Measurements from ENCODE around the gene PLXNA4. TPM values are rescaled to one million over a fixed set of nuclear protein-coding genes. Genes with fewer than 3 reads are reported as not detected.

PLXNA4 gene, protein sequence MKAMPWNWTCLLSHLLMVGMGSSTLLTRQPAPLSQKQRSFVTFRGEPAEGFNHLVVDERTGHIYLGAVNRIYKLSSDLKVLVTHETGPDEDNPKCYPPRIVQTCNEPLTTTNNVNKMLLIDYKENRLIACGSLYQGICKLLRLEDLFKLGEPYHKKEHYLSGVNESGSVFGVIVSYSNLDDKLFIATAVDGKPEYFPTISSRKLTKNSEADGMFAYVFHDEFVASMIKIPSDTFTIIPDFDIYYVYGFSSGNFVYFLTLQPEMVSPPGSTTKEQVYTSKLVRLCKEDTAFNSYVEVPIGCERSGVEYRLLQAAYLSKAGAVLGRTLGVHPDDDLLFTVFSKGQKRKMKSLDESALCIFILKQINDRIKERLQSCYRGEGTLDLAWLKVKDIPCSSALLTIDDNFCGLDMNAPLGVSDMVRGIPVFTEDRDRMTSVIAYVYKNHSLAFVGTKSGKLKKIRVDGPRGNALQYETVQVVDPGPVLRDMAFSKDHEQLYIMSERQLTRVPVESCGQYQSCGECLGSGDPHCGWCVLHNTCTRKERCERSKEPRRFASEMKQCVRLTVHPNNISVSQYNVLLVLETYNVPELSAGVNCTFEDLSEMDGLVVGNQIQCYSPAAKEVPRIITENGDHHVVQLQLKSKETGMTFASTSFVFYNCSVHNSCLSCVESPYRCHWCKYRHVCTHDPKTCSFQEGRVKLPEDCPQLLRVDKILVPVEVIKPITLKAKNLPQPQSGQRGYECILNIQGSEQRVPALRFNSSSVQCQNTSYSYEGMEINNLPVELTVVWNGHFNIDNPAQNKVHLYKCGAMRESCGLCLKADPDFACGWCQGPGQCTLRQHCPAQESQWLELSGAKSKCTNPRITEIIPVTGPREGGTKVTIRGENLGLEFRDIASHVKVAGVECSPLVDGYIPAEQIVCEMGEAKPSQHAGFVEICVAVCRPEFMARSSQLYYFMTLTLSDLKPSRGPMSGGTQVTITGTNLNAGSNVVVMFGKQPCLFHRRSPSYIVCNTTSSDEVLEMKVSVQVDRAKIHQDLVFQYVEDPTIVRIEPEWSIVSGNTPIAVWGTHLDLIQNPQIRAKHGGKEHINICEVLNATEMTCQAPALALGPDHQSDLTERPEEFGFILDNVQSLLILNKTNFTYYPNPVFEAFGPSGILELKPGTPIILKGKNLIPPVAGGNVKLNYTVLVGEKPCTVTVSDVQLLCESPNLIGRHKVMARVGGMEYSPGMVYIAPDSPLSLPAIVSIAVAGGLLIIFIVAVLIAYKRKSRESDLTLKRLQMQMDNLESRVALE (N-terminal part only)
- 0.73 to 1.6 TPM (median 1.1 TPM) in 5 replicates for total RNA-seq (2022; extraction: Qiagen RNA extraction; ENCODE audit: low read depth)

DNA sequence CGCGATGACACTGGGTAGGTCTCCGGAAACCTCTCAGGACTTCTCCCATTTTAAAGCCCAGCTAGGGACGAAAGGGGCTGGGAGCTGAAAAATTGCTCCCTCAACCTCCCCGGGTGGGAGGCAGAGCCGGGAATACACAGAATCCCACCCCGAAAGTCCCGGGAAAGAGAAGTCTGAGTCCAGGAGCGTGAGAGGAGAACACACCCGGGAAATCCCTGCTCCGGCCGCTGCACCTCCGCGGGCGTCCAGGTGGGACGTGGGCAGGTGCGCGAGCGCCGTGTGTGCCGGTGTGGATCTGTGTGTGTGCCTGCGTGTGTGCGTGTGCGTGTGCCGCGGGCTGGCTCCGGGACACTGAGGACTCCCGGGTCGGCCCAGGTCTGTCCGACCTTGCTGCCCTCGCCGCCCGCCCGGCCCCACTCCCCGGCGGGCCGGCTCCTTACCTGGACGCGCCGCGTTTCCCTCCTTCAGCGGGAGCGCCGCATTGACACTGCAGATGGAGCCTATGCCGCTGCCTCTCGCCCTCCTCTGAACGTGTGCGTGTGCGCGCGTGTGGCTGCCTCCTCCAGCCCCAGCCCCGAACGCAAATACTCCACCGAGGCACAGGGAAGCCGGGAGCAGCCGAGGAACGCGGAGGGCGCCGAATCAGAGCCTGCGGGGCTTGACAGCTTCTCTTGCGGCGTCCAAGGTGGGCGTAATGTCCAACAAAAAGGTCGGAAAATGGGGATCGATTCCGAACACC lies at the start of gene PLXNA4:
PLXNA4 (minus strand) TSS at position 489 of the 739 bp plus-strand sequence. CDS start 67,777 bp downstream, outside the sequence.

